Activated naive CD8-positive, alpha-beta T cell treated with anti-CD3 and anti-CD28 coated beads for 36 hours (primary cell): Measurements from ENCODE around the gene EED. TPM values are rescaled to one million over a fixed set of nuclear protein-coding genes. Genes with fewer than 3 reads are reported as not detected.

ENCODE experiments used
- total RNA-seq, 2 experiments: library from RNA; stranded (reverse); gene quantifications; one replicate each; pipeline ENCODE4 v1.2.3, GENCODE V29; 2021

Gene EED
- total RNA-seq, 2 experiments from 2014 or later: 85.3 to 86.7 TPM

Other genes with a start within 250 kb of the EED start
- gene PICALM, start 175.7 kb upstream of the EED start, total RNA-seq: 10 to 100 TPM; 35.8 to 41.1 TPM
- gene HIKESHI, start 57.5 kb downstream of the EED start, total RNA-seq: 10 to 100 TPM; 52.9 to 57.0 TPM
- under 1 TPM; 0.16 to 0.42 TPM for gene CCDC81, start 130.1 kb downstream of the EED start, total RNA-seq